B cell (primary cell): ENCODE measurements around the gene SYCP2. TPM values are rescaled to one million over a fixed set of nuclear protein-coding genes. Genes with fewer than 3 reads are reported as not detected.

Source experiments
- ATAC-seq: fragments of 200-7000 bp; cut with Tn5 transposase; one replicate; pipeline ENCODE4 v1.10.0; 2021; ENCODE audit warnings: low read depth, mild to moderate bottlenecking, moderate number of reproducible peaks, moderate library complexity
- CTCF ChIA-PET: fragments of 350-600 bp; sonication (Branson Sonifier 250); formaldehyde crosslinking; loops from one replicate; lab custom pipeline; 2021; ENCODE audit warnings: antibody characterized with exemption, inconsistent platforms; lab: Charles Lee
- POLR2A ChIA-PET: fragments of 350-600 bp; sonication (Branson Sonifier 250); formaldehyde crosslinking; loops from one replicate; lab custom pipeline; 2021; ENCODE audit warnings: antibody characterized with exemption; lab: Charles Lee
- DNase-seq: peaks from one replicate; pipeline ENCODE4 v3.0.0; 2013
- H2AFZ ChIP-seq: 2 replicates; pipeline ENCODE4 v1.6.1; 2012; ENCODE audit warnings: mild to moderate bottlenecking, low read depth, low read length; ENCODE audit not compliant: insufficient read depth, poor library complexity, severe bottlenecking
- H3K27ac ChIP-seq, 2 donors: 1 replicate in 1 of 2; 2 replicates in 1 of 2; pipeline ENCODE4 v1.5.1; 2012 to 2013; ENCODE audit warnings: low read length in 2 of 2, mild to moderate bottlenecking in 2 of 2, moderate library complexity in 1 of 2
- H3K27me3 ChIP-seq, 4 experiments: fragments of 200-600 bp in 1 of 4; sonication (generic) in 1 of 4; replicated peaks in 1 of 4; 1 replicate in 2 of 4; 2 replicates in 2 of 4; pipeline versions ENCODE4 v1.6.1 to v1.7.0; 2013 to 2016; ENCODE audit warnings: low read length in 3 of 4, mild to moderate bottlenecking in 2 of 4, mixed read lengths in 1 of 4, moderate library complexity in 1 of 4; ENCODE audit not compliant: insufficient read depth in 4 of 4, control insufficient read depth in 3 of 4; ENCODE audit errors: control extremely low read depth in 1 of 4
- H3K36me3 ChIP-seq, 2 experiments: replicated peaks in 1 of 2; 1 replicate in 1 of 2; 2 replicates in 1 of 2; pipeline versions ENCODE4 v1.6.1 to v1.7.1; 2013; ENCODE audit warnings: low read length in 1 of 2; ENCODE audit not compliant: insufficient read depth in 2 of 2, control insufficient read depth in 1 of 2; ENCODE audit errors: control extremely low read depth in 1 of 2, extremely low read depth in 1 of 2
- H3K4me1 ChIP-seq, 2 donors: fragments of 200-600 bp in 1 of 2; sonication (generic) in 1 of 2; 1 replicate in 1 of 2; 2 replicates in 1 of 2; pipeline versions ENCODE4 v1.5.1 to v1.6.1; 2013 to 2017; ENCODE audit warnings: low read length in 2 of 2; ENCODE audit not compliant: control insufficient read depth in 2 of 2, insufficient read depth in 2 of 2
- H3K4me2 ChIP-seq: replicated peaks from 2 replicates; pipeline ENCODE3; 2012; ENCODE audit warnings: mild to moderate bottlenecking, low read depth, low read length; ENCODE audit not compliant: poor library complexity, severe bottlenecking
- H3K4me3 ChIP-seq, 5 experiments: fragments of 200-600 bp in 1 of 5; sonication (generic) in 1 of 5; 1 replicate in 3 of 5; 2 replicates in 2 of 5; pipeline versions ENCODE4 v1.5.1 to v1.7.0; 2011 to 2016; ENCODE audit warnings: low read length in 4 of 5, mild to moderate bottlenecking in 4 of 5, low read depth in 2 of 5, control low read depth in 1 of 5, moderate library complexity in 1 of 5; ENCODE audit not compliant: insufficient read depth in 1 of 5; ENCODE audit errors: control extremely low read depth in 1 of 5, extremely low read depth in 1 of 5
- H3K79me2 ChIP-seq: fragments of 200-600 bp; sonication (generic); one replicate; pipeline ENCODE4 v1.6.0; 2016; ENCODE audit warnings: low read length; ENCODE audit not compliant: control insufficient read depth, insufficient read depth
- H3K9ac ChIP-seq: fragments of 200-600 bp; sonication (generic); 2 replicates; pipeline ENCODE4 v1.6.1; 2017; ENCODE audit warnings: mild to moderate bottlenecking, low read length, moderate library complexity
- H3K9me3 ChIP-seq, 3 donors: one replicate each; pipeline versions ENCODE4 v1.6.1 to v1.7.1; 2013; ENCODE audit warnings: low read length in 2 of 3; ENCODE audit not compliant: control insufficient read depth in 2 of 3, insufficient read depth in 1 of 3; ENCODE audit errors: control extremely low read depth in 1 of 3
- H4K20me1 ChIP-seq: 2 replicates; pipeline ENCODE4 v1.6.0; 2012; ENCODE audit warnings: mild to moderate bottlenecking, low read length; ENCODE audit not compliant: insufficient read depth, control insufficient read depth, poor library complexity, severe bottlenecking
- H3K27ac Mint-ChIP-seq: one replicate; pipeline ENCODE4 v1.8.0; 2021; ENCODE audit warnings: mixed read lengths
- H3K27me3 Mint-ChIP-seq: one replicate; pipeline ENCODE4 v1.8.0; 2021; ENCODE audit warnings: mixed read lengths
- H3K4me1 Mint-ChIP-seq: one replicate; pipeline ENCODE4 v1.8.0; 2021; ENCODE audit warnings: mixed read lengths
- H3K4me3 Mint-ChIP-seq: one replicate; pipeline ENCODE4 v1.8.0; 2021; ENCODE audit warnings: mixed read lengths
- H3K9me3 Mint-ChIP-seq: one replicate; pipeline ENCODE4 v1.8.0; 2022; ENCODE audit warnings: mixed read lengths; ENCODE audit not compliant: insufficient read depth
- CTCF ChIP-seq: fragments of 200-600 bp; IDR thresholded peaks from one replicate; pipeline ENCODE4 v1.8.0; 2022; ENCODE audit warnings: antibody characterized with exemption, mild to moderate bottlenecking
- EZH2 ChIP-seq: IDR thresholded peaks from 2 replicates; pipeline ENCODE4 v1.6.1; 2012; ENCODE audit warnings: borderline replicate concordance, low read depth, mild to moderate bottlenecking, moderate library complexity, low read length; ENCODE audit not compliant: insufficient read depth, poor library complexity, severe bottlenecking
- WGBS: methylation state at CpG from one replicate; pipeline ENCODE4 v1.1.5; 2013; ENCODE audit warnings: missing lambda C conversion rate; ENCODE audit not compliant: insufficient coverage; 5-methylcytosine and 5-hydroxymethylcytosine counted together
- intact Hi-C: fragments of 100-400 bp; cut with micrococcal nuclease; formaldehyde crosslinking; loops from one replicate; pipeline ENCODE4 v1.10.0; 2022
- polyA plus RNA-seq: library from polyadenylated mRNA; depleted of rRNA; stranded (reverse); fragments of >200 nt; gene quantifications from 2 replicates; pipeline ENCODE4 v1.2.3, GENCODE V29; 2012
- total RNA-seq, 2 donors: library from RNA; stranded (reverse); fragments of 120-200 nt in 1 of 2; gene quantifications; 1 replicate in 1 of 2; 2 replicates in 1 of 2; pipeline versions ENCODE4 v1.2.3 to v1.2.4, GENCODE V29; 2013 to 2022

SYCP2 gene
- total and polyA plus RNA-seq, 2 donors (not counting 1 experiment from before 2014, with no cell fraction given) = 0.98 to 4.5 TPM

DNA sequence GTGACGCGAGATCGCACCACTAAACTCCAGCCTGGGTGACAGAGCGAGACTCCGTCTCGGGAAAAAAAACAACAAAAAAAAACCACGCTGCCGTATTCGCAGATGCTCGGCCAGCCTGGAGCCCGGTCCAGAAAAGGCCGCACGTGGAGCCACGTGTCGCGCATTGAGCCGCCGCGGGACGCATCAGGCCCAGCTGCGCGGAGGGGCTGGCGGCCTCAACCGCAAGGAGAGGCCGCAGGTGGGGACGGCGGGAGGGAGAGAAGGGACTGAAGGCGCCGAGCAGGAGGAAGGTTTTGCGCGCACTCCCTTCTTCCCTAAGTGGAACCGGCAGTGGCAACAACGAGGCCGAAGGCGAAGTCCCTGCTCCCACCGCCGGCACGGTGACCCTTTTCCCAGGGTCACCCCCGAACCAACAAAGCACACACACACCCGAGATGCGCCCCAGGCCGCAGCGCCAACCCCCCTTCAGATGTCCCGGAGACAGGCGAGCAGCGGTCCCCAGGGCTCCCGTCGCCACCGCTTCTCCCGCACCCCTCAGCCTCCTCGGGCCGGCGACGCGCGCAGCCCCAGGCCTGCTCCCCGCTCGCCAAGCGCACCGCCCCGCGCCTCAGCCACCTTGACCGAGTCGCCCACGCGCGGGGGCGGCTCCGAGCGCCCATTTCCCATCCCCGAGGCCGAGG is 681 bp downstream of the SYCP2 start:
- Mint-ChIP-seq H3K27me3 (no peaks in the 10 kb centered on the region), H3K27ac (no peak overlapping the region), H3K9me3 (no peaks in the 10 kb centered on the region), H3K4me1 (peaks cover 16% of the 10 kb centered on the region), H3K4me3 (peak overlapping the region; percentile 69)
- intact Hi-C loops = no loop called here
- Histone ChIP-seq H2AFZ (no peak overlapping the region), H3K9me3 (peaks cover 0 to 5% (median 0%) of the 10 kb centered on the region in 3 donors), H3K79me2 (no peaks in the 10 kb centered on the region), H3K4me2 (peak overlapping the region; percentile 89), H3K27me3 (no peaks in the 10 kb centered on the region), H4K20me1 (no peaks in the 10 kb centered on the region), H3K9ac (no peak overlapping the region), H3K36me3 (no peaks in the 10 kb centered on the region), H3K4me3 (no peak overlapping the region), H3K27ac (no peak overlapping the region), H3K4me1 (peaks cover 3 to 5% of the 10 kb centered on the region in 2 donors)
- ChIA-PET CTCF (interaction anchor here (1.0 kb wide), 1 partner anchor 10 kb away, joined by 3 read pairs; no protein-coding TSS in a partner anchor), POLR2A (no interaction called here)
- ATAC-seq = no peak
- 90% methylated on average over 68 of the region's 72 CpGs for WGBS
- no peak for TF ChIP-seq EZH2
- TF ChIP-seq CTCF = no peak
- DNase-seq = no peak
